ENCODE data around the gene C2CD2. TPM values are rescaled to one million over a fixed set of nuclear protein-coding genes. Genes with fewer than 3 reads are reported as not detected.

C2CD2 gene
- total and polyA plus RNA-seq, 2 donors: 13.0 to 24.3 TPM

- no peak for DNase-seq (ENCODE audit: extremely low spot score)
- no peak overlapping the region for H3K27ac ChIP-seq (ENCODE audit: low read depth)
- 87% methylated on average over 9 of the region's 9 CpGs for WGBS
- no peaks in the 10 kb centered on the region for H3K4me1 ChIP-seq (ENCODE audit: insufficient read depth)
- H3K4me3 ChIP-seq (ENCODE audit: low read depth, low read length): no peak overlapping the region
- H3K36me3 ChIP-seq (ENCODE audit: insufficient read depth): no peaks in the 10 kb centered on the region
These were observed 84.0 kb downstream of the C2CD2 start for GRCh38 chr21:41869771-41870170.

- no peaks in the 10 kb centered on the region for H3K4me1 ChIP-seq (ENCODE audit: insufficient read depth)
- 91% methylated on average over 10 of the region's 10 CpGs for WGBS
- no peak for DNase-seq (ENCODE audit: extremely low spot score)
- no peak overlapping the region for H3K27ac ChIP-seq (ENCODE audit: low read depth)
- no peak overlapping the region for H3K4me3 ChIP-seq (ENCODE audit: low read depth, low read length)
- H3K36me3 ChIP-seq (ENCODE audit: insufficient read depth): no peaks in the 10 kb centered on the region
These were observed 85.6 kb downstream of the C2CD2 start for GRCh38 chr21:41868062-41868710.

GRCh38 chr21:41867313-41867712 is 86.5 kb downstream of the C2CD2 start:
- no peak for DNase-seq (ENCODE audit: extremely low spot score)
- H3K36me3 ChIP-seq (ENCODE audit: insufficient read depth): no peaks in the 10 kb centered on the region
- 96% methylated on average over 8 of the region's 8 CpGs for WGBS
- H3K27ac ChIP-seq (ENCODE audit: low read depth): no peak overlapping the region
- no peak overlapping the region for H3K4me3 ChIP-seq (ENCODE audit: low read depth, low read length)
- H3K4me1 ChIP-seq (ENCODE audit: insufficient read depth): no peaks in the 10 kb centered on the region

- H3K4me3 ChIP-seq (ENCODE audit: low read depth, low read length): no peak overlapping the region
- H3K27ac ChIP-seq (ENCODE audit: low read depth): no peak overlapping the region
- H3K36me3 ChIP-seq (ENCODE audit: insufficient read depth): no peaks in the 10 kb centered on the region
- no peak for DNase-seq (ENCODE audit: extremely low spot score)
- 76% methylated on average over 11 of the region's 11 CpGs for WGBS
- H3K4me1 ChIP-seq (ENCODE audit: insufficient read depth): no peaks in the 10 kb centered on the region
These were observed 87.5 kb downstream of the C2CD2 start for GRCh38 chr21:41866274-41866809.

GRCh38 chr21:41865002-41865777 is 88.6 kb downstream of the C2CD2 start:
- no peaks in the 10 kb centered on the region for H3K4me1 ChIP-seq (ENCODE audit: insufficient read depth)
- H3K4me3 ChIP-seq (ENCODE audit: low read depth, low read length): no peak overlapping the region
- 83% methylated on average over 15 of the region's 15 CpGs for WGBS
- no peak overlapping the region for H3K27ac ChIP-seq (ENCODE audit: low read depth)
- H3K36me3 ChIP-seq (ENCODE audit: insufficient read depth): no peaks in the 10 kb centered on the region
- no peak for DNase-seq (ENCODE audit: extremely low spot score)

GRCh38 chr21:41864311-41865001 is 89.4 kb downstream of the C2CD2 start:
- H3K36me3 ChIP-seq (ENCODE audit: insufficient read depth): no peaks in the 10 kb centered on the region
- no peak for DNase-seq (ENCODE audit: extremely low spot score)
- no peak overlapping the region for H3K4me3 ChIP-seq (ENCODE audit: low read depth, low read length)
- H3K27ac ChIP-seq (ENCODE audit: low read depth): no peak overlapping the region
- WGBS: 96% methylated on average over 10 of the region's 10 CpGs
- no peaks in the 10 kb centered on the region for H3K4me1 ChIP-seq (ENCODE audit: insufficient read depth)

- WGBS: 80% methylated on average over 4 of the region's 4 CpGs
- no peaks in the 10 kb centered on the region for H3K4me1 ChIP-seq (ENCODE audit: insufficient read depth)
- H3K4me3 ChIP-seq (ENCODE audit: low read depth, low read length): no peak overlapping the region
- H3K27ac ChIP-seq (ENCODE audit: low read depth): no peak overlapping the region
- DNase-seq (ENCODE audit: extremely low spot score): no peak
- H3K36me3 ChIP-seq (ENCODE audit: insufficient read depth): no peaks in the 10 kb centered on the region
These were observed 90.4 kb downstream of the C2CD2 start for GRCh38 chr21:41863439-41863740.

GRCh38 chr21:41861987-41862386 is 91.8 kb downstream of the C2CD2 start:
- no peak for DNase-seq (ENCODE audit: extremely low spot score)
- 90% methylated on average over 17 of the region's 17 CpGs for WGBS
- Histone ChIP-seq H3K36me3 (ENCODE audit: insufficient read depth) (no peaks in the 10 kb centered on the region), H3K27ac (ENCODE audit: low read depth) (no peak overlapping the region), H3K4me1 (ENCODE audit: insufficient read depth) (no peaks in the 10 kb centered on the region), H3K4me3 (ENCODE audit: low read depth, low read length) (no peak overlapping the region)

GRCh38 chr21:41861255-41861654 is 92.6 kb downstream of the C2CD2 start:
- Histone ChIP-seq H3K4me3 (ENCODE audit: low read depth, low read length) (no peak overlapping the region), H3K36me3 (ENCODE audit: insufficient read depth) (no peaks in the 10 kb centered on the region), H3K4me1 (ENCODE audit: insufficient read depth) (no peaks in the 10 kb centered on the region), H3K27ac (ENCODE audit: low read depth) (no peak overlapping the region)
- 91% methylated on average over 4 of the region's 4 CpGs for WGBS
- no peak for DNase-seq (ENCODE audit: extremely low spot score)

GRCh38 chr21:41859297-41859980 is 94.4 kb downstream of the C2CD2 start:
- Histone ChIP-seq H3K36me3 (ENCODE audit: insufficient read depth) (no peaks in the 10 kb centered on the region), H3K4me1 (ENCODE audit: insufficient read depth) (no peaks in the 10 kb centered on the region), H3K4me3 (ENCODE audit: low read depth, low read length) (no peak overlapping the region), H3K27ac (ENCODE audit: low read depth) (no peak overlapping the region)
- DNase-seq (ENCODE audit: extremely low spot score): no peak
- WGBS: 93% methylated on average over 23 of the region's 23 CpGs

- peaks cover 4% of the 10 kb centered on the region for H3K36me3 ChIP-seq (ENCODE audit: insufficient read depth)
- no peak overlapping the region for H3K27ac ChIP-seq (ENCODE audit: low read depth)
- DNase-seq (ENCODE audit: extremely low spot score): no peak
- H3K4me1 ChIP-seq (ENCODE audit: insufficient read depth): no peaks in the 10 kb centered on the region
- H3K4me3 ChIP-seq (ENCODE audit: low read depth, low read length): no peak overlapping the region
- 93% methylated on average over 27 of the region's 27 CpGs for WGBS
These were observed 95.1 kb downstream of the C2CD2 start for GRCh38 chr21:41858466-41859296.

GRCh38 chr21:41857771-41858300 is 96.0 kb downstream of the C2CD2 start:
- no peaks in the 10 kb centered on the region for H3K4me1 ChIP-seq (ENCODE audit: insufficient read depth)
- peaks cover 4% of the 10 kb centered on the region for H3K36me3 ChIP-seq (ENCODE audit: insufficient read depth)
- no peak overlapping the region for H3K27ac ChIP-seq (ENCODE audit: low read depth)
- H3K4me3 ChIP-seq (ENCODE audit: low read depth, low read length): no peak overlapping the region
- WGBS: 97% methylated on average over 14 of the region's 14 CpGs
- DNase-seq (ENCODE audit: extremely low spot score): no peak
